GM08714 (cell line): ENCODE data around the gene PPIC.

Experiments used
- H3K4me3 ChIP-seq: fragments of 200-500 bp; sonication (Bioruptor generic); 2 replicates; pipeline ENCODE4 v1.5.1; 2014; ENCODE audit warnings: mild to moderate bottlenecking, low read length, inconsistent platforms
- ZNF274 ChIP-seq: IDR thresholded peaks from 2 replicates; pipeline ENCODE4 v1.6.1; 2012; ENCODE audit warnings: mild to moderate bottlenecking, low read depth, low read length

PPIC gene

DNA sequence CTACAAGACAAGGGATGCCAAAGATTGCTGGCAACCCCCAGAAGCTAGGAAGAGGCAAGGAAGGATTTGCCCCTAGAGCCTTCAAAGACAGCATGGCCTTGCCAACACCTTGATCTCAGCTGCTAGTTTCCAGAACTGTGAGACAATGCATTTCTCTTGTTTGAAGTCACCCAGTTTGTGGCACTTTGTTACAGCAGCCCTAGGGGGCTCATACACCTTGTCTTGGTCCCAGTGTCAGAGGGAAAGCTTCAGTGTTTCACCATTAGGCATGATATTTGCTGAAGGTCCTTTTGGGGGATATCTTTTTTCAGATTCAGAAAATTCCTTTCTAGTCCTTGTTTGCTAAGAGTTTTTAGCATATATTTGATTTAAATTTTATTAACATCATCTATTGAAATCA is 3.1 kb upstream of the PPIC start:
- TF ChIP-seq ZNF274, result no peak
- no peak overlapping the region for H3K4me3 ChIP-seq

DNA sequence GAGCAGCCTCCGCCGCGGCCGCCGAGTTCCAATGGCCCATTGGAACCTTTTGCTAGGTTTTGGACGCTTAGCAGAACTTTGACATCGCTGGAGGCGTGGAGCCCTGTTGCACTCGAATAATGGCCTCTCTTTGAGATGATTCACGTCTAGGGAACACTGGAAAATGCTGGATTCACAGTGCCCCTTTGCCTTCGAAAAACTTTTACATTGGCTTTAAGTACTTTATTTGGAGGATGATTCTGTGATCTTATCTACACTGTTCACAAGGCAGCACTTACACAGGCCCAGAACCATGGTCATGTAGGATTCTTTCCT is 536 bp upstream of the PPIC start:
- TF ChIP-seq ZNF274, result no peak
- H3K4me3 ChIP-seq, result peak overlapping the region; percentile 74; the same call in 1 of the 2 replicates

GRCh38 chr5:123035918-123036390 is 571 bp downstream of the PPIC start:
- peak overlapping the region; percentile 74 for H3K4me3 ChIP-seq
- TF ChIP-seq ZNF274, result no peak

DNA sequence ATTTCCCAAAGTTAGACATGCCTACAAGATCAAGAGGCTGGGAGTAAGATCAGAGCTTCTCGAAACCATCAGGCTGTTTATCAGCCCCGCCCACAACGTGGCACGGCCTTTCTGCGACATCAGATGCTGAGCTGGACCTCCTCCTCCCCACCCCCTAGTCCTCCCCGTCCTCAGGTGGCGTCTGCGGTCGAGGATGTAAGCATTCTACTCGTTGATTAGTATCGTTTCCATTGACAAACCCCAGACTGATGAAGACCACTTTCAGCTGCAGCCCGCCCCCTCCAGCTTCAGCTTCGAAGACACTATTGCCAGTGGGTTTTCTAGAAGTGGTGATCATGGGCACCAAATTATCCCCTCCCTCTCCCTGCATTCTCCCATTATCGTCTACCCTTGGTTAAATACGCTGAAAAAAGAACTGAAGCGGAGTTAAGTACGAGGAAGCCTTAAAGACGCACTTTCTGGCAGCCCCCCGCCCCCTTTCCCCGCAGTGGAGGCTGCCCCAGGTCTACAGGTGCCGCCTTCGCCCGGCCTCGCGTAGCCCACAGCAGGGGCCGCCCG is 1.1 kb downstream of the PPIC start:
- peak overlapping the region; percentile 74; the same call in 1 of the 2 replicates for H3K4me3 ChIP-seq
- no peak for TF ChIP-seq ZNF274

GRCh38 chr5:123033157-123033671 is 3.3 kb downstream of the PPIC start:
- no peak overlapping the region for H3K4me3 ChIP-seq
- no peak for TF ChIP-seq ZNF274

DNA sequence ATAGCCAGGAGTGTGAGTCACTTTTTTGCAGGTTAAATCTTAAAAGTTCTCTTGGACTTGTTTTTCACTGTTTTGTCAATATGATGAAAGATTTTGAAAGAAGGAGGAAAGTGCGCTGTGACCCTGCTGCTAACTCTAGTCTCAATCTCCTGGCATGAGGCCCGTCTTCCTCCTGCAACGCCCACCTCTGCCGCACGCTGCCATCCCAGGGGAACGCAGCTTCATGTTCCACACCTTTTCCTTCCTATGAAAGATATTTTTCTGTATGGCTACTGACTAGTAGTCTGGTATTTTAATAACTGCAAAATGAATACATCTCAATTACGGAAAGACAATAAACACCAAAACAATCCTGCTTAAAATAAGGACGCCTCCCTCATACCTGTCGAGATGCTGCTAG is 8.3 kb downstream of the PPIC start:
- TF ChIP-seq ZNF274, result no peak
- H3K4me3 ChIP-seq, result no peak overlapping the region

- TF ChIP-seq ZNF274, result no peak
Observed at GRCh38 chr5:123014689-123015088, 21.8 kb downstream of the PPIC start.

DNA sequence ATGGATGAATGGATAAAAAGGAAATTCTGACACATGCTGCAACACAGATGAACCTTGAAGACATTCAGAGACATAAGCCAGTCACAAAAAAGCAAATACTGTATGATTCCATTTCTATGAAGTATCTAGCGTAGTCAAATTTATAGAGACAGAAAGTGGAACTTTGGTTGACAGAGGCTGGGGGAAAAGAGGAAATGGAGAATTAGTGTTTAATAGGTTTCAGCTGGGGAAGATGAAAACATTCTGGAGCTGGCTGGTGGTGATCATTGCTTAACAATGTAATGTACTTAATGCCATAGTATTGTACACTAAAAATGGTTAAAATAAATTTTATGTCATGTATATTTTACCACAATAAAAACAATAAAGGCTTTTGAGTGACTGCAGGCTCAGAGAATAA is 24.2 kb downstream of the PPIC start:
- TF ChIP-seq ZNF274, result no peak
- H3K4me3 ChIP-seq, result no peak overlapping the region

More at GRCh38 chr5:123014689-123015088, 21.8 kb downstream of the PPIC start:
- no peak overlapping the region for H3K4me3 ChIP-seq

DNA sequence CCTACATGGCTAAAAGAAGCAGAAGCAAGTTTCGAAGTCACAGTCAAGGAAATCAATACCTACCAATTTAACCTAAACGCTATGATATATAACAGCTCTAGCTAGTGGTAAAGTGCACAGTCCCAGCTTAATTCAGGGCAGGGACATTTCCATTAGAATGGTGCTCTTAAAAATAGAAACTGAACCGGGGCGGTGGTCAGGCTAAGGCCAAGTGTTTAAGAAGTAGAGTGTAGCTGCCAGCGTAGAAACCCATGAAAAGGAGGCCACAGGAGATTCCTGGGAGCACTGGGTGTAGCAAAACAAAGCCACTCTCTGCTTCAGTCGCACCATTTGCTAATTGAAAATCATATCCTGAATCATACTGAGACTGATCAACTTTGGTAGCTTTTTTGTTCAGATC is 28.8 kb downstream of the PPIC start:
- no peak for TF ChIP-seq ZNF274
- H3K4me3 ChIP-seq, result no peak overlapping the region

GRCh38 chr5:123007182-123007581 is 29.3 kb downstream of the PPIC start:
- no peak for TF ChIP-seq ZNF274
- H3K4me3 ChIP-seq, result no peak overlapping the region

GRCh38 chr5:123001808-123002207 is 34.7 kb downstream of the PPIC start:
- no peak for TF ChIP-seq ZNF274
- H3K4me3 ChIP-seq, result no peak overlapping the region

DNA sequence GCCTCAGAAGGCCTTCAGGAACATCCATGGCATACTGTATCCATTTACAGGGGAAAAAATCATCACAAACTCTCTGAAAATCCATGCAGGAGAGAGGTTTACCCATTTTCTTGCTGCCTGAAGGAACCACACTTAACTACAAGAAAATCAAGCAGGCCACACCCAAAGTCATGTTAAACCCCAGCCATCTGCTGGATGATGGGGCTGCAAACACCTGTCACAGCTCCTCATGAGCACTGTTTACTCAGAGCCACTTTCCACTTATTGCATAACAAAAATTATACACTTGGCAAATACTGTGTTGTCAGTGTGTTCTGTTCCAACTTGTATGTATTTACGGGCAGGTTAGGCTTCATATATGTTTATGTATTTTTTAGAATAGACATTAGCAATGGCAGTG is 35.8 kb downstream of the PPIC start:
- no peak overlapping the region for H3K4me3 ChIP-seq
- TF ChIP-seq ZNF274, result no peak

GRCh38 chr5:122999947-123000563 is 36.5 kb downstream of the PPIC start:
- no peak overlapping the region for H3K4me3 ChIP-seq
- TF ChIP-seq ZNF274, result no peak

- TF ChIP-seq ZNF274, result no peak
- H3K4me3 ChIP-seq, result no peak overlapping the region
Observed at GRCh38 chr5:122997294-122997693, 39.2 kb downstream of the PPIC start.

DNA sequence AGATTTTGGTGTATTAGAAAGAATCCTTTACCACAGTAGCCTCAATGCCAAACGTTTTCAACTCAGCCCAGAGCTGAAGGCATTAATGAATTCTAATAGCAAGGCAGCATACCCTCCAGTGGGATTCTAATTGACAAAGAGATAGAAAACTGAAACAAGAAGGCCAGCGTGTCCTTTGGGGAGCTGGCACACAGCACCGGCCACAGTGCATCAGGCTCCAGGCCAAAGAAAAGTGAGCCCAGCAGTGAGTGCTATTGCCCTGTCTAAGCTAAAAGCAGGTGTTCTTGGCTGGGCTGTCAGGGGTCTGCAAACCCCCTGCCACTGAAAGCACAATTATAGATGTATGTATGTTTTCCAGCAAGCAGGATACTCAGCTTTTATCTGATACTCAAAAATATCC is 40.4 kb downstream of the PPIC start:
- no peak overlapping the region for H3K4me3 ChIP-seq
- TF ChIP-seq ZNF274, result no peak

GRCh38 chr5:122985954-122986721 is 50.4 kb downstream of the PPIC start:
- no peak overlapping the region for H3K4me3 ChIP-seq
- TF ChIP-seq ZNF274, result no peak
